ENCODE data around the gene ITPK1.

Gene ITPK1

DNA sequence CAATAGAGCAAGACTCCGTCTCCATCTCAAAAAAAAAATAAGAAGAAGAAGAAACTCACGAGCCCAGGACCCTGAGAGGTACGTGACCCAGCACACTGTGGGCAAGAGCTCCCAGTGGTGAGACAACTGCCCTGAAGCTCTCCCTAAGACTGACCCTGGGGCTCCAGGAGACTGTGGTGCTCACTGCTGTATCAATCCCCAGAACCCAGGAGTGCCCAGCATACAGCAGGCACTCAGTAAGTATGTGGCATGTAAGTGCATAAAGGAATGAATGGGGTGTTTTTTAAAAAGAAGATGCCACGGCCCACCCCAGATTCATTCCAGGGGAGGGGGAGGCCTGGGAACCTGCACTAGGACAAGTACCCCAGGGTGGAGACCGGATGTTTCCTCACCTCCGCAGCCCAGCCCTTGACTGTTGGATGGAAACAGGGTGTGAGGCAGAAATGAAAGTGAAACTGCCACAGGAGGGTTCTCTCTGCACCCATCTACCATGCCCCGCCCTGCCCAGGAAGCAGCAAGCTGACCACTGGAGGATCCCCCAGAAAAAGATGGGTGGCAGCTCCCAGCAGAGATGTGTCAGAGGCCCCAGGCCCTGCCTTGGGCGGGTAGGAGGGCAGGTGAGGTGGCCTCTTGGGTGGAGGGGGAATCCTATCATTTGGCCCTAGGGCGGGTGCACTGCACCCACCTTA is 12.2 kb downstream of the ITPK1 start:
- DNase-seq: no peak

DNA sequence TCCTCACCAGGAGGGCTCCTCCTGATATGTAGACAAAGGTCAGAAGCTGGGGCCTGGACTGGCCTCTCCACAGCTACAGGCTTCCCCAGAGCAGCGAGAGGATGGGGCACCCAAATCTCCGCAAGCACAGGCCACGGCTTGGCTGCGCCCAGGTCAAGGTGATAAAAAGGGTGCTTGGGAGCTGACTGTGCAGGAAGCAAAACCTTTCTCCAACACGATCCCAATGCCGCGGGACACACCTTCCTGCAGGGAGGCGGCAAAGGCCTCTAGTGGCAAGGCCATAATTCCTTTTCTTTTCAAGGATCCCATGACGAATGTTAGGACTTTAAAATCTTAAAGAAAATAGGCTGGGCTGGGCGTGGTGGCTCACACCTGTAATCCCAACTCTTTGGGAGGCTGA is 13.6 kb downstream of the ITPK1 start:
- no peak for DNase-seq

DNA sequence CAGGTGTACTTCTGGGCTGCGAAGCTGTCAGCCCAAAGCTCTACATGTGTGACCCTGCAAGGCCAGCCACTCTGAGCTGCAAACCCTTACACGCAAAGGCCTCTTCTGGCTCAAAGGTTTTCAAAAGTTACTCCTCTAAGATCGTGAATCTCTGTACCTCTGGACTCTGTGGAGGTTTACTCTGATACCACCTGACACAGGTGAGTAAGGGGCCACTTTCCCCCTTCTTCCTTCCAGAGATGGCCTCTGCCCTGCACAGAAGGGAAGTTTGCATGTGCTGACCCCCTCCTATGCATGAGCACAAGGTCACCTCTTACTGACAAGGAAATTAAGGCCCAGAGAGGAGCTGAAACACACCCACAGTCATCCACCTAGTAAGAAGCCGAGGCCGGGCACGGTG is 14.5 kb downstream of the ITPK1 start:
- no peak for DNase-seq

DNA sequence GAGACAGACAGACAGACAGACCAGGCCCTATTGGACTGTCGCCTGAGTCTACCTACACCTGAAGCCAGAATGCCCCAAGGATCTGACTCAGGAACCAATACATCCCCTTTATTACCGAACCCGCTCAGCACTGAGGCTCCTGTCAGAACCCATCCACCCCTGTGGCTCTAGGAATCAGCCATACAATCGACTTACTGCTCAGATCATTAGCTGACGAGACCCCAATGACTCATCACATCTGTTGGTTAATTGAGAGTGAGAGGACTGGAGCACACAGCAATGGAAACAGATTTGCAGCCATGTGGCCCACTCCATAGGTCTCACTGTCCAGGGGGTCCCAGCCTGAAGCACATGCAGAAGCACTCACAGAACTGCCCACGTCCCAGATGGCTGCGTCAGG is 15.2 kb downstream of the ITPK1 start:
- DNase-seq: no peak

DNA sequence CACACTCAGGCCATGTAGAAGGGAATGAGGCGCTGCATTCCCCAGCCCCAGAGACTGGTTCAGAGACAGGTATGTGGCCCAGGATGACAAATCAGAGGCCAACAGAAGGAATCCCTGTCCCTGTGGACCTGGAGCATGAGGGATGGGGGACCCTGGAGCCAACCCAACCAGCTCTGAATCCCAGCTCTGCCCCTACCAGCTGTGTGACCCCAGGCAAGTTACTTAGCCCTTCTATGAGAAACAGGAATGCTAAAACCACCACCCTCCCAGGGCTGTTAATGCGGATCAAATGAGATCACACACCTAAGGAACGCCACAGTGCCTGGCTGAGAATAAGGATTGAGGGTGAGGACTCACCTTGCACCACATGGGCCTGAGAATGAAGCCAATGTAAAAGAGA is 15.6 kb downstream of the ITPK1 start:
- DNase-seq: no peak

DNA sequence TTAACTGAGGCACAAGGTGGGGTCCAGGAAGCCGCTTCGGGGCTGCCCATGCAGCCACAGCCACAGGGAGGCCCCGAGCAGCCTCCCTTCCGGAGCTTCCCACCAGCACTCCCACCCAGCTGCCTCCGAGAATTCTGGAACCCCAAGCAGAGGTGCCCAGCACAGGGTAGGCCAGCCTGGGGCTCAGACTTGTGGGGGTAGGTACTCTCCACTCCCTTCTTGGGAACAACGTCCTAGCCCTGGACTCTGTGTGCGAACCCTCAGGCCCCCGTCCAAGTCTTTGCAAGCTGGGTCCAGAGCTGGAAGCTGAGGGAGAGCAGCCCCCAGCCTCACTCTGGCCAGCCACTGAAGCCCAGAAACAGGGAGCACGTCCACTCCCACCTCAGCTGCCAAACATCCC is 16.1 kb downstream of the ITPK1 start:
- no peak for DNase-seq

DNA sequence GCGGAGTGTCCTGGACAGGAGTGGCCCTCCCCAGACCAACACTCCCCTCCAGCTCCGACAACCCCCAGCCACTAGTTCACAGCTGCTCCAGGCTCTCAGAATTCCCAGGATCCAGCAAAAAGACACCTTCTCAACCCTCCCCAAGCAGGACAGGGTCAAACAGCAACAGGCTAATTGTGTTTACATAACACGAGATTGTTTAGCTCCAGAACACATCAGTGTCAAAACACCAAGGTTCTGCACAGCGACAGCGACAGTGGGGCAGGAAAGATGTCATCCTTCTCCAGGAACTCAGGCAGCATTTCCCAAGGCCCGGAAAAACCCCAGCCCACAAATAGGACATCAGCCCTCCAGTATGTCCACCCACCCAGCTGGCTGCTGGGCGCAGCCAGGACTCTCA is 16.5 kb downstream of the ITPK1 start:
- no peak for DNase-seq

DNA sequence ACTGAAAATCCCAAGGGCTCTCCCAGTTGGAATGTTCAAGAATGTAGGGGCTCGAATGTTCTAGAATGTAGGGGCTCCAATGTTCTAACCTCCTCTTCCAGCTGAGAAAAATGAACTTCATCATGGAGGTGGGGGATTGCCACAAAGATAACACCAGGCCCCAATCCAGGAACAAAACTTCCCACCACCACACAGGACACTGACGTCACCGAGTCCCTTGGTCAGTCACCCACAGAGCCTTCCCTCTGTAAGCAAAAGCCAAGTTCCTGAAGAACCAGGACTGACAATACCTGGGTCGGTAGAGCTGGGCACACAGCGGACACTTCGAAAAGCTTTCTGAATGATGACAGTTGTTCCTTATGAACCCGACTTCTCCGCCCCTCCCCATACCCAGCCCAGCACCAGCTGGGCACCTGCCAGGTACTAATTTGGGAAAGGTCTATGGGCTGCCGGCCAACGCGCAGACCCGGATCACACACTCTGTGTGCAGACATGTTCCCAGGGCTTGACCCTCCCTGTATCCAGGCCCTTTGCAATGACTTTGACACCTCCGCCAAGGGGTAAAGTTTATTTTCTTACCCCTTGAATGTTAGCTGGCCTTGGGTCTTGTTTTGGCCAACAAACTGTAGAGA is 18.9 kb downstream of the ITPK1 start:
- no peak for DNase-seq

DNA sequence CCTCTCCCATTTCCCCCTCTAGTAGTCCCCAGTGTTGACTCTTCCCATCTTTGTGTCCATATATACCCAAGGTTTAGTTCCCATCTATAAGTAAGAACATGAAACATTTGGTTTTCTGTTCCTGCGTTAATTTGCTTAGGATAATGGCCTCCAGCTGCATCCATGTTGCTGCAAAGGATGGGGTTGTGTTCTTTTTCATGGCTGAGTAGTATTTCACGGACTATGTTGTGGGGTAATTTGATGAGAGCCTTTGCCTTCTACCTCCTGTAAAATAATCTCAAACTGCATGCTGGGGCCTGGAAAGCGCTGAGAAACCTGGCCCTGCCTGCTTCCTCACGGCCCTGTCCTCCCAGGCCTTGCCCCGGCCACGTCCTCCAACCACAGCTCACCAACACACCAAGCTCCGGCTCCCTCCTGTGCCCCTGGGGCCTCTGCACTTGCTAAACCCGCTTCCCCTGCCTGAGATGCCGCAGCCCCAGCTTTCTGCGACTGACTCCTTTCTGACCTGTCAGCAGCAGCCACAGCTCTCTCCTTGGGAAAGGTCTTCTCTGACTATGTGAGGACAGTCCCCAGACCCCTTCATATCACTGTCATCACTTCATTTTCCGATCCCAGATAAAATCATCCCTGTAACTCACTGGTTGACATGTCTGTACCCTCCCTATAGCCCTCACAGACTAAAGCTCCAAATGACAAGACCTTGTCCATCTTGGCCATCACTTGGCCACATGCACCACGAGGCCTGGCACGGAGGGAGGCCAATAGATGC is 19.8 kb downstream of the ITPK1 start:
- DNase-seq: no peak

DNA sequence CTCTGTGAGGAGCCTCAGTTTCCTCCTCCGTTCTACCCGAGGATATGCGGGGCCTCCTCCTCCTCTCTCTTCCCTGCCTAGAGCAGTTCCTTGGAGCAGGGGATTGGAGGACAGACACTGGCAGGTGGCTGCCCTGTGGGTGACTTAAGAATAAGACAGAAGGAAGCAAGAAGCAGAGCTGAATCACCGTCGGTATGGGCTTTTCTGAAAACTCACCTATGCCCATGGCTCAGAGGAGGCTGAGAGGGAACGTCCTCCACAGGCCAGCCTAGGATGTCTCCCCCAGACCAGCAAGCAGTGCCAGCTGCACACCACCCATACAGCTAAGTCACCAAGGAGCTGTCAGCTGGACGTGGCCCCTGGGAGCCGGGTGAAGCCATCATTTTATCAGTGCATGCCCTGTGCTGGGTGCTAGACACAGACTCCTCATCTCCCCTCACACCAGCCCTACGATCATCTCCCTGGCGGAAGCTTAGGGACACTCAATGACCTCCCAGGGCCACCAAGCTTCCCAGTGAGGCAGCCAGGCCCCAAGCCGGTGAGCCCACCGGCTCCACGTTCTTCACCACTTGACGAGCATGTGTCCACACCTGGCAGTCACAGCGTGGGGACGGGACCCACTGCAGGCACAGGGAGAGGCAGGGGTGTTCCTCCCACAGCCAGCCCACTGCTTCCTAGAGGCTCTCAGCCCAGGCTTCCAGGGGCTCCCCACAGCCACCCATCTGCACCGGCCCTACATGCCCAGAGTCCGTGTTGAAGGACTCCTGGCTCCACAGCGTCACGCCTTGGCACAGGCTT is 21.4 kb downstream of the ITPK1 start:
- no peak for DNase-seq

DNA sequence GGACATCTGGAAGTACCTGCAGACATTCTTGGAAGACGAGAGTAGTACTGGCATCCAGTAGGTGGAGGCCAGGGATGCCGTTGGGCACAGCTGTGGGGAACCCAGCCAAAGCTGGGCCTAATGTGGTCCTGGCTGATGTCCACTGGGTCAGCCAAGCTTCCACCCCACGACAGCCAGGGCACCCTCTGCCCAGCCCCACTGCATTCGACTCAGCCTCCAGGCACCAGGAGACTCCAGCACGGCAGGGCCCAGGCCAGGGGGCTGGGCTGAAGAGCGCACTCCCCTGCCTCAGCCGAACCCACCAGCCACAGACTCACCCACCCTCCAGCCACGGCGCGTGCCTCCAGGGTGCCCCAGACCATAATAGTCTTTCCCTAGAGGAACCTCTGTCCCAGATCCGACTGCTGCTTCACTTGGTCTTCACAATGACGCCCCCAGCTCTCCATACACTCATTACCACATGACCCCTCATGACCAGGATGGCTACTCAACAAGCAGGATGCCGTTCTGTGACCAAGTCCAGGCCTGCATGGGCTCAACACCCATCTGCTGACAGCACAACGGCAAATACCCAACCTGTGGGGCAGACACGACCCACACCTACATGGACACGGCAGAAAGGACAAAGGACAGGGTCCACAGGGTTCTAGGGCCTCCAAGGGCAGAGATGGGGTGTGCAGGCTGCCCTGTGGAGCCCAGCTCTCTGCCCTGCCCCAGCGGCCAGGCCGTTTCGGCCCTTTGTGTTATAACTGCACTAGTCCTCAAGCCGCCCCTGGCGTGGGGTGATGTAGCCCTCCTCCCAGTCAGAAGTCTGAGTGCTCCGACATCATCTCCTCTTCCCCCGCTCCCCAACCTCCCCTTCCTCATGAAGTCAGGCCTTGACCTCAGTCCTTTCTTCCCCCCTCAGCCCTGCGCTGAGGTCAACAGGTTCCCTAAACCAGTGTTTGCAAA is 22.8 kb downstream of the ITPK1 start:
- DNase-seq: no peak

DNA sequence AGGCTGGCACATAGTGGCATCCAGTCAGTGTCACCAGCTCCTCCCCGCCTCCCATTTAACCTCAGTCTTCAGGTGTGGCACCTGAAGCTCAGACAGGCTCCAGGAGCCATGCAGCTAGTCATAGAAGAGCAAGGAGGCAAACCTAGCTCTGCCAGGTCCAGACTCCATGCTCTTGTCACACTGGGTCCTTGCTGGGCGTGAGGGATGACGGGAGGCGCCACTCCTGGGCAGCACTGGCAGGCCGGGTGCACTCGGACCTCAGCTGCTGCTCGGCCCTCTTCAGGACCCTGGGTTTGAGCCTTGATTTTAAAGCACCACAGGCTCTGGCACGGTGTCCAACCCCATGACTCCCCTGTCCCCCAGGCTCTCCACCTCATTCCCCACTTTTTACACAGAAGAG is 24.1 kb downstream of the ITPK1 start:
- DNase-seq: no peak

DNA sequence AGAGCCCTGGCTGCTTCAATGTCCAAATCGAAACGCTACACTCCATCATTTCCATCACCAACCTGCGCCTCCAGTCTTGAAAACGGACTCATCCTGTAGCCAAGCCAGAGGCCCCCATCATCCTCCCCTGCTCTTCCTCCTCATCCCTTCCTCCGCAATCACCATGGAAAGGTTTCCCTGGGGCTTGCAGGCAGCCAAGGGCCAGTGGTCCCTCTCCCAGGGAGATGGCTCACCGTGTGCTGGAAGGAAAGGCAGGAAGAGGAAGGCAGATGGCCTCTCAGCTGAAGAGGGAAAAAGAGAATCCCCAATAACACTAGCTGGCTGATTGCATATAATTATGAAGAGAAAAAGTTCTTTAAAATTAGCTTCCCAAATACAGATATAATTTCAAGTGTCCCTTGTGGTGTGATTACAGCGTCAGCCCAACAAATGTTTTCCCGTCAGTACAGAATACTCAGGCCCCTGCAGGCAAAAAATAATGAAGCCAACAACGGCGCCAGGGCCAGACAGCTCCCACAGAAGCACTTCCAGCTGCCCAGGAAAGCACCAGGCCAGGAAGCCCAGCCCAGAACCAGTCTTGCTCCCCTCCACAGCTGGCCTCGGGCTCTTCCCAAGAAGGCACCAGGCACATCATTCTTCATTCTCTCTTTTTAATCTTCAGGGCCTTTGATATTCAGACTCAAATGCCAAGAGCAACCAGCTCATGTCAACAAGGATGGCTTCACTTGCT is 24.7 kb downstream of the ITPK1 start:
- DNase-seq: no peak

DNA sequence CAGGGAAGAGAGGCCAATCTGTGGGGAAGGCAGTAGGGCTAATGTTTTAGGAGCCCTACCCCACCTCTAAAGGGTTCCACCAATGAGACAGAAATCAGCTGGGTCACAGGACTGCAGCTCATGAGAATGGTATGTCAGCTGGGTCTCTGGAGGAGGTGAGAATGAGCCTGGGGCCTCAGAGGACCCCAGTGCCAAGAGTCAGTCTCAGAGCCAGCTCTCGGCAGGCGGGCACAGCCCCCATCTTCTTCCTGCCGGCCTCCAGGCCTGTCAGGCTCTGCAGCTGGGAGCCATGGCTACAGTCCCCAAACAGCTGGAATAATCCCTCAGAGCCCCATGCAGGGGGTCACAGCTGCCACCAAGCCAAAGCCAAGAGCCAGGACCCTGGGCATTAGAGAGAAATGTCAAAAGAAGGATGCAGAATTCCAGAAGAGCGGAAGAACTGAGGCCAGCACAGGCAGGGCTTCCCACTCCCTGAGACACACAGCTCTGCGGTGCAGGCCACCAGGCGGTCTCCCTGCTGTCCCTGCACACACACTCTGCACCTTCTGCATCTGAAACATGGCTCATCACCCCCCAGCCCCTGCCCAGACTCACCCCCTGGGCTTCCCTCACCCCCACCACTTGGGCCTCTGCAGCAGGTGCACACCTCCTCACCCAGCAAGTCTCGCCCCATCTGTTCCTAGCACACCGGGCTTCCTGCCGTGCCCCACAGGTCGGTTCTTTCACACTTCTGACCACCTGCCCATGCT is 26.0 kb downstream of the ITPK1 start:
- no peak for DNase-seq

DNA sequence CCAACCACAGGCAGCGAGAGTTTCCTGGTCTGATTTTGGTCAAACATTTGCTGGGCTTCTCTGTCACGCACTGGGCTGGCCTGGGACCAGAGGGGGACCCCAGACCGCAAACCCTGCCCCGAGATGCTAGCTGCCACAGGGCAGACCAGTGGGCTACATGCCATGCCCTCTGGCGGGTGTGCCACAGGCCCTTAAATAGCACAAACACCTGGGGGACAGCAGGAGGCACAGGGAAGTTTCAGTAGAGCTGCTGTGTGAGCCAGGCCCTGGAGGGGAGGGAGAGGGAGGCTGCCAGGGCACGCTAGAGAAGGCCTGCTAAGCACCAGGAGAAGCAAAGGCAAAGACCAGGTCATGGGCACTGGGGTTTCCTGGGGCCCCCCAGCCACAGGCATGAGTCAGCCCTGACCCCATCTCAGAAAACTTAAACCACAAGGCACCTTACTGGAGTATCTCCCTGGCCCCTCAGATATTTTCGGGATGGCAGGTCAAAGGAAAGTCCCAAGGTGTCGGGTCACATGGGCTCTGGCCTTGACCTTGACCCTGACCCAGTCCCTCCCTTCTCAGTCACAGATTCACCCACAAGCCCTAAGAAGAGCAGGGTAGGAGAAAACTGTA is 29.2 kb downstream of the ITPK1 start:
- no peak for DNase-seq

DNA sequence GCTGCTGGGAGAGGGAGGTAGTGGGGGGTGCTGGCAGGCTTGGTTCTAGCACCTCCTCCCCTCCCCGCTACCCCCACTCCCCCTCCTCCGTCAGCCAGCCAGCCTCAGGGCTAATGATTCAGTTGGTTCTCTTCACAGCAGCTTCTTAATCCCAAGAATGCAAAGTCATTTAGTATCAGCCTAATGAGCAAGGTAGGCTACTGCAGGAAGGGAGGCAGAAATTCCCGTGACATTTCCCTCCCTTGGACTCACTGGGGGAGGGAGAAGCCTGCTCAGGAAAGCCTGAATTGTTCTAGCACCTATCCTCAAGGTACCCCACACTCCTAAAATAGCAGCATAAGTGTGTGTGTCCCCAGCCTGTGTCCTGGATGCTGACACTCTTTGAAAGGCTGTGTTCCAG is 29.8 kb downstream of the ITPK1 start:
- no peak for DNase-seq

DNA sequence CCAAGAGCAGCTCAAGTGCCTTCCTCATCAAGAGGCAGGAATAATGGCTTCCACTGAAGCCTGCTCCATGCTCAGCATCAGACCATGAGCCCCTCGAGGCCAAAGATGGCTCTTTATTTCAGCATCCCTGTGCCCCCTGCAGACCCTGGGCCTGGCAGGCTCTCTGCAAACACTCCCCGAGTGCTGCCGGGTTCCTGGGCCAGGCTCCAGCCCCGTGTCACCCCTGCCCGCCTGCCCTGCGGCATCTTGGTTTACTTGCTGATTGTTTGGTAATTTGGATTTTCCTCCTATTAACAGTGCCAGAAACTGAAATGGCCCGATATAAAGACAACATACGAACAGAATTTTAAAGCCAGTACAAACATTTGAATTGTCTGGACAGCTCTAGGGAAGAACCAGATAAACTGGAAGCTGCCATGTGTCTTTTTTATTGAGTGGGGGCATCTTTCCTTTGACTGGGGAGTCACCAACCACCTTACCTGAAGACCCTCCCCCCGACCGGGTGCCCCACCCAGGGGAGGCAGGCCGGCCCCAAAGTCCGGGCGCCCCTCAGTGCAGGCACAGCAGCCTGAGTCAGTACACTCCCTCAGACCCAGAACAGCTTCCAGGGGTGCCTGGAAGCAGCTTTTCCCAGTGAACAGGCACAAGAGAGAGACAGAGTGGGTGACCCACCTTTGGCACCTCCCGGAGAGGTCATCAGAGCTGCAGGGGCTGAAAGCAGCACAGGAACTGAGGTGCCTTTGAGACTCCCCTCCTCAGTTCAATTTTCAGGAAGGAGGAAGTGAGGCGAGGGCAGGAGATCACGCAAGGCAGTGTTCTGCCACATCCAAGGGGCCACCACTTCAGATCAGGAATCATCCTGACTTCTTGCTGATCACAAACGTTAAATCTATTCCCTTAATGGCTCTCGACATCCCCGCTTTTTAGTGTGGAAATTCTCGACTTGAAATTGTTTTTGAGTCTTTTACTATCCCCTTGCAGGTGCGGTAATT is 30.6 kb downstream of the ITPK1 start:
- no peak for DNase-seq

DNA sequence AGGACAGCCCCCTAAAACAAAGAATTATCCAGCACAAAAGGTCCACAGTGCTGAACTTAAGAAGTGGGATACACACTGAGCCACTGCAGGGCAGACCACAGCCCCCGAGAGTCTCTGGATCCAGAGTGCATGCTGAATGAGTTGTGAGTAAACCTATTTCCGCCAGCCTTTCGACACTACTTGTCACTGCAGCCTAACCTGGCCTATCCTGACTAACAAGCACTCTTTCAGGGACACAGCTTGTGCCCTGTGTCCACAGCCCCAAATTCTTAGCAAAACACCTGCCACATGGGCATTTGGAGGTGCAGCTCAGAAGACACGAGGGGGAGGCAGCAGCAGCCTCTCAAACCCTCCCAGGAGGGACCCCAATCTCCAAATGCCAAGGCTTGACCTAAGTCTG is 31.3 kb downstream of the ITPK1 start:
- DNase-seq: no peak

DNA sequence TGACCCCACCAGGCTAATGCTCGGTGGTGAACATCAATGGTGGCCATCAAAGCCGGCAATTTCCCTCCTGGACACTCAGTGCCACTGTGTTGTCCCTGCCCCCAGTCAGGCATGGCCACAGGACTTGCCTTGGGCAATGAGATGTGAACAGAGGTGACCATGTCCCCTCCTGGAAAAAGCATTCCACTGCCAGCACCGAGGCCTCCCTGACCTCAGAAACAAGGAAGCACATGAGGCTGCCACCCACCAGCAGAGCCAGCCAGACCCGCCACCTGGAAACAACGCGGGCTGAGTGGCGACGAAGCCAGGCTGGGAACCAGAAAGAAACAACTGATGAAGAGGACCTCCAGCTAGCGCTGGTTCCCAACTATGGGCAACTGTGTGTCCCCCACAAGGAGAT is 31.8 kb downstream of the ITPK1 start:
- no peak for DNase-seq

Data from SHP77 treated with DMSO at 0.1 percent for 48 hours (cell line).